HG03521 (cell line): ENCODE results near the gene ARHGAP15.
A peak's percentile ranks its signal among the peaks of the same experiment; 100 is the strongest.
"Not testable (repeated sequence)": the region's sequence is repeated elsewhere in the genome, so short reads cannot be mapped to it uniquely, and the experiment has no call there.

Experiments
- ATAC-seq: cut with Tn5 transposase; IDR thresholded peaks from one replicate; pipeline ENCODE4 v1.9.1; 2021; ENCODE audit warnings: mild to moderate bottlenecking, moderate library complexity; ENCODE audit not compliant: unreplicated experiment

Gene ARHGAP15

GRCh38 chr2:143128681-143129580 is at the start of gene ARHGAP15:
Gene ARHGAP15, plus strand, starts transcription at chr2:143129419.
- peak; percentile 79 for ATAC-seq

- ATAC-seq: no peak
Observed at GRCh38 chr2:143081616-143082015, 47.6 kb upstream of the ARHGAP15 start.

- no peak for ATAC-seq
Observed at GRCh38 chr2:143083636-143084035, 45.6 kb upstream of the ARHGAP15 start.

- ATAC-seq: no peak
Observed at GRCh38 chr2:143084462-143084861, 44.8 kb upstream of the ARHGAP15 start.

GRCh38 chr2:143085125-143085784 is 44.0 kb upstream of the ARHGAP15 start:
- ATAC-seq: peak; percentile 47

- ATAC-seq: no peak
Observed at GRCh38 chr2:143087033-143087432, 42.2 kb upstream of the ARHGAP15 start.

GRCh38 chr2:143088388-143088787 is 40.8 kb upstream of the ARHGAP15 start:
- no peak for ATAC-seq

GRCh38 chr2:143089520-143089919 is 39.7 kb upstream of the ARHGAP15 start:
- not testable (repeated sequence) for ATAC-seq

- peak; percentile 77 for ATAC-seq
Observed at GRCh38 chr2:143110758-143111428, 18.3 kb upstream of the ARHGAP15 start.

- no peak for ATAC-seq
Observed at GRCh38 chr2:143117225-143117624, 12.0 kb upstream of the ARHGAP15 start.

GRCh38 chr2:143121079-143121478 is 8.1 kb upstream of the ARHGAP15 start:
- no peak for ATAC-seq

GRCh38 chr2:143121957-143122356 is 7.3 kb upstream of the ARHGAP15 start:
- ATAC-seq: no peak

- ATAC-seq: no peak
Observed at GRCh38 chr2:143123911-143124310, 5.3 kb upstream of the ARHGAP15 start.

GRCh38 chr2:143124445-143124844 is 4.8 kb upstream of the ARHGAP15 start:
- no peak for ATAC-seq

GRCh38 chr2:143125717-143126116 is 3.5 kb upstream of the ARHGAP15 start:
- ATAC-seq: no peak

- ATAC-seq: no peak
Observed at GRCh38 chr2:143132355-143132754, 3.1 kb downstream of the ARHGAP15 start.

GRCh38 chr2:143133783-143134182 is 4.6 kb downstream of the ARHGAP15 start:
- ATAC-seq: no peak

GRCh38 chr2:143138292-143138691 is 9.1 kb downstream of the ARHGAP15 start:
- no peak for ATAC-seq

- ATAC-seq: no peak
Observed at GRCh38 chr2:143139835-143140393, 10.7 kb downstream of the ARHGAP15 start.

GRCh38 chr2:143140864-143141661 is 11.8 kb downstream of the ARHGAP15 start:
- peak; percentile 82 for ATAC-seq
